ENCODE data around the gene PDSS2. TPM values are rescaled to one million over a fixed set of nuclear protein-coding genes. Genes with fewer than 3 reads are reported as not detected.

PDSS2 gene
- total RNA-seq, 1 experiment from 2014 or later, result 12.1 TPM

DNA sequence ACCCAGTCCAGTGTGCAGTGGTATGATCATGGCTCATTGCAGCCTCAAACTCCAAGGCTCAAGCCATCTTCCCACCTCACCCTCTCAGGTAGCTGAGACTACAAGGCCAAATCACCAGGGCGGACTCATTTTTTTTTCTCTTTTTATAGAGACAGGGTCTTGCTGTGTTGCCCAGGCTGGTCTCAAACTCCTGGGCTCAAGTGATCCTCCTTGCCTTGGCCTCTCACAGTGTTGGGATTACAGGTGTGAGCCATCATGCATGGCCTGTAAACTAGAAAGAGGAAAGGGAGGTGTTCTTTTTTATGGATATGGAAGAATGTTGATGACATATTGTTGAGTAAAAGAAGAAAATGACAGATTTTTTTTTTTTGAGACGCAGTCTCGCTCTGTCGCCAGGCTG lies 339.0 kb downstream of the PDSS2 start:
- no peaks in the 10 kb centered on the region; a peak in 1 of 7 replicates for H3K36me3 Mint-ChIP-seq (ENCODE audit: insufficient read depth in 1 of 3, low read depth in 3 of 3)
- no peak overlapping the region for H2BK120ac ChIP-seq (ENCODE audit: low read depth, low read length, poor library complexity, severe bottlenecking)
- TF ChIP-seq, protein P1, sequence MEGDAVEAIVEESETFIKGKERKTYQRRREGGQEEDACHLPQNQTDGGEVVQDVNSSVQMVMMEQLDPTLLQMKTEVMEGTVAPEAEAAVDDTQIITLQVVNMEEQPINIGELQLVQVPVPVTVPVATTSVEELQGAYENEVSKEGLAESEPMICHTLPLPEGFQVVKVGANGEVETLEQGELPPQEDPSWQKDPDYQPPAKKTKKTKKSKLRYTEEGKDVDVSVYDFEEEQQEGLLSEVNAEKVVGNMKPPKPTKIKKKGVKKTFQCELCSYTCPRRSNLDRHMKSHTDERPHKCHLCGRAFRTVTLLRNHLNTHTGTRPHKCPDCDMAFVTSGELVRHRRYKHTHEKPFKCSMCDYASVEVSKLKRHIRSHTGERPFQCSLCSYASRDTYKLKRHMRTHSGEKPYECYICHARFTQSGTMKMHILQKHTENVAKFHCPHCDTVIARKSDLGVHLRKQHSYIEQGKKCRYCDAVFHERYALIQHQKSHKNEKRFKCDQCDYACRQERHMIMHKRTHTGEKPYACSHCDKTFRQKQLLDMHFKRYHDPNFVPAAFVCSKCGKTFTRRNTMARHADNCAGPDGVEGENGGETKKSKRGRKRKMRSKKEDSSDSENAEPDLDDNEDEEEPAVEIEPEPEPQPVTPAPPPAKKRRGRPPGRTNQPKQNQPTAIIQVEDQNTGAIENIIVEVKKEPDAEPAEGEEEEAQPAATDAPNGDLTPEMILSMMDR (conservative IDR thresholded peaks at IDR 0.05), result no peak
- H3K79me2 ChIP-seq (ENCODE audit: insufficient read depth, low read length), result no peaks in the 10 kb centered on the region
- no peaks in the 10 kb centered on the region for H4K20me1 ChIP-seq (ENCODE audit: control insufficient read depth, insufficient read depth, insufficient read length)
- no peak overlapping the region for H3K18ac ChIP-seq (ENCODE audit: insufficient read length, low read depth, low read length)
- no CpG with 5 or more reads among the region's 4 CpGs for WGBS (ENCODE audit: extremely low coverage, insufficient read length, low lambda C conversion rate)
- H3K4me2 ChIP-seq (ENCODE audit: insufficient read depth, insufficient read length, low read length), result no peak overlapping the region
- no peak overlapping the region for H4K8ac ChIP-seq (replicated peaks; ENCODE audit: insufficient read length, low read depth, low read length)
- no peaks in the 10 kb centered on the region for H3K27me3 ChIP-seq (ENCODE audit: insufficient read depth, low read length)
- no peak overlapping the region for H2BK12ac ChIP-seq (ENCODE audit: insufficient read length, low read depth, low read length)
- no peak overlapping the region for H2BK15ac ChIP-seq (ENCODE audit: low read depth, low read length)
- H3K14ac ChIP-seq (ENCODE audit: insufficient read depth, low read length), result no peak overlapping the region
- peak overlapping the region in 1 of 3 experiments; percentile 22; a peak in 1 of 7 replicates for H3K27ac Mint-ChIP-seq
- H3K27ac ChIP-seq (ENCODE audit: insufficient read length, low read depth, low read length), result no peak overlapping the region
- no peak overlapping the region for H2AFZ ChIP-seq (ENCODE audit: low read length)
- H4K91ac ChIP-seq (ENCODE audit: insufficient read length, low read depth, low read length), result no peak overlapping the region
- peaks cover 5% of the 10 kb centered on the region; the same call in 1 of the 2 replicates for H3K4me1 ChIP-seq (ENCODE audit: insufficient read depth, low read length)
- H3K4me3 Mint-ChIP-seq, result no peak overlapping the region
- no peaks in the 10 kb centered on the region for H3K9me3 Mint-ChIP-seq
- DNase-seq, result no peak
- peaks cover 6% of the 10 kb centered on the region for H3K23me2 ChIP-seq (ENCODE audit: insufficient read length, low read depth, low read length, poor library complexity, severe bottlenecking)
- no peaks in the 10 kb centered on the region for H3K79me1 ChIP-seq (ENCODE audit: insufficient read depth, low read depth, low read length, poor library complexity, severe bottlenecking)
- no peak overlapping the region for H3T11ph ChIP-seq (ENCODE audit: low read length)
- H3K56ac ChIP-seq (ENCODE audit: insufficient read length, low read depth, low read length), result no peak overlapping the region
- H3K9me3 ChIP-seq (ENCODE audit: control insufficient read depth, low read depth, low read length), result no peaks in the 10 kb centered on the region
- H3K4me1 Mint-ChIP-seq, result peaks cover 49 to 56% of the 10 kb centered on the region in 2 experiments
- H2AK5ac ChIP-seq (ENCODE audit: insufficient read length, low read length), result no peak overlapping the region
- no peak overlapping the region for H2BK5ac ChIP-seq (ENCODE audit: insufficient read length, low read length)
- H2BK20ac ChIP-seq (ENCODE audit: low read depth, low read length, poor library complexity, severe bottlenecking), result no peak overlapping the region
- H3K9ac ChIP-seq (ENCODE audit: extremely low read depth, insufficient read length, low read length), result no peak overlapping the region
- no peak overlapping the region for H3K4ac ChIP-seq (ENCODE audit: low read depth, low read length)
- H3K23ac ChIP-seq (ENCODE audit: insufficient read length, low read depth, low read length), result no peak overlapping the region
- H3K27me3 Mint-ChIP-seq (ENCODE audit: low read depth), result no peaks in the 10 kb centered on the region
- no peak overlapping the region for H4K5ac ChIP-seq (ENCODE audit: insufficient read length, low read depth, low read length)
